K562 (cell line): Measurements from ENCODE around the gene PPP1R37. TPM values are rescaled to one million over a fixed set of nuclear protein-coding genes. Genes with fewer than 3 reads are reported as not detected.

Source experiments
- ARNT ChIP-seq, 2 experiments: fragments of 450-650 bp; IDR thresholded peaks; 2 replicates each; pipeline ENCODE4 v1.6.1; 2016; ENCODE audit warnings: mild to moderate bottlenecking in 1 of 2
- ATF1 ChIP-seq, 2 experiments: fragments of 450-650 bp in 1 of 2; IDR thresholded peaks; 2 replicates each; pipeline ENCODE4 v1.6.1; 2016; ENCODE audit warnings: missing compliant biosample characterization in 1 of 2, missing genetic modification characterization in 1 of 2
- CBFB ChIP-seq: sonication (generic); formaldehyde crosslinking; IDR thresholded peaks from 2 replicates; pipeline ENCODE4 v1.4.0; 2020; ENCODE audit warnings: mild to moderate bottlenecking, missing genetic modification reagents
- CBX5 ChIP-seq: IDR thresholded peaks from 2 replicates; pipeline ENCODE4 v1.6.1; 2014; ENCODE audit warnings: low read depth, borderline replicate concordance
- CEBPG ChIP-seq, 3 experiments: fragments of 200-800 bp in 1 of 3; sonication (Bioruptor generic) in 1 of 3; sonication (generic) in 1 of 3; formaldehyde crosslinking in 1 of 3; IDR thresholded peaks in 2 of 3; conservative IDR thresholded peaks in 1 of 3; 2 replicates each; pipeline versions ENCODE4 v1.6.1 to v1.8.0; 2016 to 2022; ENCODE audit warnings: missing compliant biosample characterization in 2 of 3, missing genetic modification characterization in 2 of 3, mild to moderate bottlenecking in 1 of 3, missing genetic modification reagents in 1 of 3
- ETV5 ChIP-seq: sonication (generic); formaldehyde crosslinking; IDR thresholded peaks from 2 replicates; pipeline ENCODE4 v1.4.0; 2020; ENCODE audit warnings: low read depth, mild to moderate bottlenecking, missing genetic modification reagents
- HMGXB4 ChIP-seq: sonication (generic); formaldehyde crosslinking; IDR thresholded peaks from 2 replicates; pipeline ENCODE4 v1.8.1; 2023; ENCODE audit warnings: mild to moderate bottlenecking, missing genetic modification reagents
- KLF1 ChIP-seq: fragments of 450-650 bp; IDR thresholded peaks from 2 replicates; pipeline ENCODE4 v1.6.1; 2016; ENCODE audit warnings: missing genetic modification characterization, missing compliant biosample characterization
- NFIX ChIP-seq: fragments of 250-450 bp; sonication (Bioruptor Pico); IDR thresholded peaks from 2 replicates; pipeline ENCODE4 v1.4.0; 2020; ENCODE audit warnings: low read depth, mild to moderate bottlenecking, moderate library complexity
- NKRF ChIP-seq: fragments of 450-650 bp; IDR thresholded peaks from 2 replicates; pipeline ENCODE4 v1.6.1; 2016; ENCODE audit warnings: borderline replicate concordance
- NRF1 ChIP-seq, 2 experiments: fragments of 450-650 bp; IDR thresholded peaks in 1 of 2; conservative IDR thresholded peaks in 1 of 2; 2 replicates each; pipeline ENCODE4 v1.6.1; 2014; ENCODE audit warnings: mild to moderate bottlenecking in 2 of 2
- POLR2H ChIP-seq: IDR thresholded peaks from 2 replicates; pipeline ENCODE4 v1.6.1; 2016; ENCODE audit warnings: missing genetic modification characterization, low read depth, mild to moderate bottlenecking, control low read depth, missing compliant biosample characterization, moderate library complexity
- RFX1 ChIP-seq: fragments of 450-650 bp; IDR thresholded peaks from 2 replicates; pipeline ENCODE4 v1.6.1; 2016; ENCODE audit warnings: mild to moderate bottlenecking, moderate library complexity
- SMAD2 ChIP-seq: fragments of 150-350 bp; IDR thresholded peaks from 2 replicates; pipeline ENCODE4 v1.6.1; 2014; ENCODE audit warnings: low read depth, mild to moderate bottlenecking, low read length
- SP2 ChIP-seq: IDR thresholded peaks from 2 replicates; pipeline ENCODE4 v1.6.1; 2011; ENCODE audit warnings: mild to moderate bottlenecking, low read depth, low read length, moderate library complexity; ENCODE audit not compliant: poor library complexity, severe bottlenecking; ENCODE audit errors: extremely low read depth
- SRF ChIP-seq, 2 experiments: fragments of 250-450, 450-650 bp in 1 of 2; sonication (Bioruptor Pico) in 1 of 2; sonication (generic) in 1 of 2; formaldehyde crosslinking; IDR thresholded peaks; 2 replicates each; pipeline versions ENCODE4 v1.5.0 to v1.5.1; 2020 to 2022; ENCODE audit warnings: mild to moderate bottlenecking in 1 of 2, missing genetic modification reagents in 1 of 2
- ZBTB7A ChIP-seq: IDR thresholded peaks from 2 replicates; pipeline ENCODE4 v1.6.1; 2011; ENCODE audit warnings: low read depth, mild to moderate bottlenecking, low read length, moderate library complexity, borderline replicate concordance; ENCODE audit not compliant: control insufficient read depth
- ZFX ChIP-seq: sonication (generic); formaldehyde crosslinking; IDR thresholded peaks from 2 replicates; pipeline ENCODE4 v1.8.0; 2022; ENCODE audit warnings: mild to moderate bottlenecking, missing genetic modification reagents, moderate library complexity
- ZNF57 ChIP-seq: fragments of 450-650 bp; formaldehyde crosslinking; IDR thresholded peaks from 2 replicates; pipeline ENCODE4 v1.4.0; 2020; ENCODE audit warnings: mild to moderate bottlenecking, moderate library complexity
- ZNF76 ChIP-seq: fragments of 250-450 bp; sonication (Bioruptor Pico); IDR thresholded peaks from 2 replicates; pipeline ENCODE4 v1.4.0; 2020; ENCODE audit warnings: mild to moderate bottlenecking, moderate library complexity, borderline replicate concordance
- polyA plus RNA-seq, 8 experiments: library from polyadenylated mRNA; depleted of rRNA in 4 of 8; stranded (reverse) in 5 of 8; unstranded in 3 of 8; fragments of >200 nt; fragmentation: Nextera tagmentation in 2 of 8; fragmentation: Illumina TruSeq in 1 of 8; extraction: Ambion mirVana in 2 of 8; extraction: Trizol in 1 of 8; gene quantifications; 2 replicates each; pipeline versions ENCODE4 v1.2.1 to v1.2.3, GENCODE V29; 2011 to 2014; ENCODE audit warnings: inconsistent platforms in 1 of 8, missing spikeins in 1 of 8
- total RNA-seq, 7 experiments: library from RNA; depleted of rRNA in 6 of 7; stranded (reverse); fragments of >200 nt in 6 of 7; fragmentation: Illumina TruSeq in 2 of 7; extraction: Trizol in 2 of 7; gene quantifications; 2 replicates each; pipeline versions ENCODE4 v1.2.1 to v1.2.3, GENCODE V29; 2011 to 2021; ENCODE audit warnings: low replicate concordance in 1 of 7

The PPP1R37 gene
- total and polyA plus RNA-seq, 9 of the 15 experiments (the other 6 are each of a cell fraction or from before 2014, with no cell fraction given), result 0.04 to 20.3 (median 7.3) TPM

GRCh38 chr19:45079063-45079910, 13.7 kb upstream of the PPP1R37 start, which contains the start of gene GEMIN7 (continued):
- TF ChIP-seq KLF1 (0 out of 2 replicates have a peak, but pooled peaks have one; percentile 77), ATF1 (CRISPR knock-in tag; IDR thresholded peaks at IDR 0.05) (no peak), ATF1 (tag; IDR thresholded peaks at IDR 0.05) (peak; percentile 70), ZBTB7A (peak; percentile 91; the same call in 1 of the 2 replicates), SMAD2 (no peak), CBX5 (no peak), ZNF76 (CRISPR knock-in tag) (no peak), ZFX (CRISPR knock-in tag) (peak; percentile 89), NFIX (CRISPR knock-in tag) (no peak), NKRF (peak; percentile 82; the same call in 1 of the 2 replicates), ARNT (IDR thresholded peaks at IDR 0.05) (no peak), ZNF57 (CRISPR knock-in tag) (peak; percentile 52; the same call in 1 of the 2 replicates), POLR2H (tag) (no peak), SRF (CRISPR knock-in tag; IDR thresholded peaks at IDR 0.05) (no peak; a peak in 1 of 4 replicates), SP2 (peak; percentile 37), CBFB (CRISPR knock-in tag) (no peak), HMGXB4 (peak; percentile 98), NRF1 (conservative IDR thresholded peaks at IDR 0.05 in 1 of 2, IDR thresholded peaks at IDR 0.05 in 1 of 2) (no peak; a peak in 1 of 4 replicates), CEBPG (CRISPR knock-in tag; IDR thresholded peaks at IDR 0.05) (no peak), CEBPG (tag; conservative IDR thresholded peaks at IDR 0.05 in 1 of 2, IDR thresholded peaks at IDR 0.05 in 1 of 2) (no peak), ETV5 (CRISPR knock-in tag) (peak; percentile 81), RFX1 (no peak)
